Ramos (cell line): ENCODE measurements around the gene CITED1.

Experiments
- in situ Hi-C: fragments of 300-500 bp; cut with MboI; formaldehyde crosslinking; loops from one replicate; pipeline ENCODE4 v1.14.3; 2022; ENCODE audit warnings: low sequenced_read_pairs; ENCODE audit not compliant: unreplicated experiment

The CITED1 gene

GRCh38 chrX:72309297-72310071 lies 3.8 kb upstream of the CITED1 start:
- in situ Hi-C loops = no loop called here

DNA sequence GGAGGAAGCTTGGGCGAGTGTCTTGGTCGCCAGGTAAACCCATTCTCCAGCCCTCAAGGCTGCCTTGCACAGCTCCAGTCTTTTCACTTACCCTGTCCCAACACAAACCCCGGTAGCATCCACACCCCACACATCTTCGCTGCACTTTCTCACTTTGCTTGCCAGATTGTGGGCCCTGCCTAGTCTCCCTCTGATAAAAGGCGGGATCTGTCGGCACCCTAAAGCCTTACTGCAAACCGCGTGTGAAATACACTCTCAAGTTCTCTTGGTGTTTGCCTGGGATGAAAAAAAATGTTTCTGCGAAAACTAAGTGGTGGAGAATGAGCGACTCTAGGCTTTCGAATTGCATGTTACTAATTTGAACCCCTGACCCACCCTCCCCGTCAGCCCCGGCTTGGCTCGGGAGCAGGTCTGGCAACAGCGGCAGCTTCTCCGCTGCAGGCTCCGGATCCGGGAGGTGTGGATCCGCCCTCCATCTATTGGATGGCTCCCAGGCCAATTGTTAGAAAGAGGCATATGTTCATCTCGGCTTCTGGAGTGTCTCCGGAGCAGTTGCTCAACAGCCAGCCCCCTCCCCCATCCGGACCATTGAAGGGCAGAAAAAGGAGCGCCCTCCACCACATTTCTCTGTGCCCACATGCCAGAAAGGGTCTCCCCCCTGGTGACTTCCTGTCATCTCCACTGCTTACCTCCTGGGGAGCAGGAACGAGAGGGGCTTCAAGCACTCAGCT lies 3.0 kb upstream of the CITED1 start:
- in situ Hi-C loops = no loop called here

GRCh38 chrX:72308209-72308565 lies 2.5 kb upstream of the CITED1 start:
- in situ Hi-C loops = no loop called here

DNA sequence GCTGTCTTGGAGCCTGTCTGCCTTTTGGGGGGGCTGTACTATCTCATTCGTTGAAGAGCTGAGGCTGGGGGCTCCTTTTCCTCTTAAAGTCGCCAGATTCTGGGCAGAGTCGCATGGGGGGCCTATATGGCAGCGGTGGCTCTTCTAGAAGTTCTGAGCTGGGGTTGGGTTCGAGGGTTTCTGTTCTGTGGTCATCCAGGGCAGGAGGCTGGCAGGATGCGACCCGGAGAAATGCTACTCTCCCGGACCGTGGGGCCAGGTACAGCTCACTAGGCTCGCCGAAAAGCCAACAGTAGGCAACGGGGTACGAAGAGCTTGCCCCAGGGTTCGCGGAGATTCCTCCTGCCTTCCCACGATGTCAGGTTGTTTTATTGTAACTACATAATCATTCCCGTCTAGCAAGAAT lies 1.9 kb upstream of the CITED1 start:
- in situ Hi-C loops = no loop called here

DNA sequence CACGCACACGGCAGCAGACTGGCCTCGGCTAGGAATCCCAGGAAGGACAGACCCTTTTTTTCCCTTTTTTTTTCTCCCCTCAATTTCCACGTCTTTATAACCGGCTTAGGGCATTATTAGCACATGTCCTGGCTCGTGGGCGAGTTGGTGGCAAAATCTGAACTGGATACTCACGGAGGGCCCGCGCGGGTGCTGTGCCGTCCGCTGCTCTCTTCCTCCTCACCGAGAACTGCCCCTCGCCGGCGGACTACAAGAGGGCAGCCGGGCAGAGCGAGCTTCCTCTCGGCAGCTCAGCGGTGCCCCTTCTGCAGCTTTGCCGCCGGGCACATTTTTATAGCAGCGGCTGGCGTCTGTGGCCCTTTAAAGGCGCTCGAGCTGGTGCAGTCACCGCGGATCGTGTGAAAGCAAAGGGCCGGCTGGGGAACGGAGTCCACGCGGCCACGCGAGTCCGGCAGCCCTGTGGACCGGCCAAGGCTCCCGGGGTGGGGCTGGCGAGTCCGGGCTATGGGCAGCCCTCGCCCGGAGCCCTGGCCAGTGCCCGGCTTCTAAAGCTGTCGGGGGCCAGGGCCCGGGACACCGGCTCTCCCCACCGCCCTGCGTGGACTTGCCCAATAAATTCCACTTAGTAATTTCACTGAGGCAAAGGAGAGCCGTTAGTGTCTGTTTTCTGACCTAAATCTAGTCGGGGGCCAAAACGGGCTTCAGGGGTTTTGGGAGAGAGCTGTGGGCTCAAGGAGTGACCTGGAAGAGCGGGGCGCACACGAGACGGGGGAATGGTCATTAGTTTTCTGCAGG lies 1.3 kb upstream of the CITED1 start:
- in situ Hi-C loops = no loop called here

GRCh38 chrX:72306085-72306801 lies 529 bp upstream of the CITED1 start:
- in situ Hi-C loops = no loop called here

DNA sequence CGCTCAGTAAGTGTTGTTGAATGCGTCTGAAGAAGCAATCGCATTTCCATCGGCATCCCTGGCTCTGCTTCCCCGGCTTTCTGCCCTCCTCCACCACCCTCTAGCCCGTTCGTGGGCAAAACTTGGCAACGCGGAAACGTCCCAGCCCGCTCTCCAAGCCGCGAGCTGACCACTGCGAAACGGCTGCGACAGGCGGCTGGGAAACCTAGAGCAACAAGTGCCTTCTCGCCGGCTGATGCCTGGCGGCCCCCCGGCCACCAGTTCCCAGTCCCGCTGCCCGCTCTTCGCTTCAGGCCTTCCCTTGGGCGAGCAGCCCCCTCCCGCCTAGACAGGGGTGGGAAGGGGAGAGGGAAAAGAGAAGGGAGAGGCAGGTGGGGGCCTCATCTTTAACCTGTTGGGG lies 837 bp downstream of the CITED1 start:
- in situ Hi-C loops = no loop called here

GRCh38 chrX:72301781-72302180 lies 3.9 kb downstream of the CITED1 start:
- in situ Hi-C loops = no loop called here

DNA sequence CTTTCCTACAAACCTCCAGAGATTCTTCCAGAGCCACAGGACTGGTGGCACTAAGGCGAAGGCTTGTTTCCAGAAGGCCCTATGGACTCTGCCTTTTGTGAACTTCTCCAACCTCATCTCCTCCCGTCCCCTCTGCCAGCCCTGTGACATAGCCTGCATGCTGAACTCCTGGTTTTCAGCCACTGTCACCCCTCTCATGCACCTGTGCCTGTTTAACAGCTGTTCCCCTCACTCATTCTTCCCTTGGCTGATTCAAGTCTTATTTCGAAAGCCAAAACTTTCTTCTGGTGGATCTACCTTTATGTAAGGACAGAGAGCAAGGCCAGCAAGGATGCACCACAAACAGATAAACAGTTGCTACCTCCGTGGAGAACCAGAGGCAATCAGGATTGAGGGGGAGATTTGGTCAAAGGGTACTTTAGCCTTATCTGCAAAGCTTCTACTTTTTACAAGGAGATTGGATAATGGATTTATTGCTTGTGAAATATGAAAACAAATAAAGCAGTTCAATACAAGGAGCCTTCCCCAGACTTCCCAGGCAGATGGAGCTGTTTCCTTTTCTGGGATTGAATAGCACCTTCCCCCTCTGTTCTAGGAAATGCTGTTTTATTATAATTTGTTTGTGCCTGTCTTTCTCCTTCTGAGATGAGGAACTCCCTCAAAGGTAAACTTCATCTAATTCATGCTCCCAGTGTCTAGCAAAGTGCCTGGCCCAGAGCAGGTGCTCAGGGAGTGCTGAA lies 5.7 kb downstream of the CITED1 start:
- in situ Hi-C loops = no loop called here

DNA sequence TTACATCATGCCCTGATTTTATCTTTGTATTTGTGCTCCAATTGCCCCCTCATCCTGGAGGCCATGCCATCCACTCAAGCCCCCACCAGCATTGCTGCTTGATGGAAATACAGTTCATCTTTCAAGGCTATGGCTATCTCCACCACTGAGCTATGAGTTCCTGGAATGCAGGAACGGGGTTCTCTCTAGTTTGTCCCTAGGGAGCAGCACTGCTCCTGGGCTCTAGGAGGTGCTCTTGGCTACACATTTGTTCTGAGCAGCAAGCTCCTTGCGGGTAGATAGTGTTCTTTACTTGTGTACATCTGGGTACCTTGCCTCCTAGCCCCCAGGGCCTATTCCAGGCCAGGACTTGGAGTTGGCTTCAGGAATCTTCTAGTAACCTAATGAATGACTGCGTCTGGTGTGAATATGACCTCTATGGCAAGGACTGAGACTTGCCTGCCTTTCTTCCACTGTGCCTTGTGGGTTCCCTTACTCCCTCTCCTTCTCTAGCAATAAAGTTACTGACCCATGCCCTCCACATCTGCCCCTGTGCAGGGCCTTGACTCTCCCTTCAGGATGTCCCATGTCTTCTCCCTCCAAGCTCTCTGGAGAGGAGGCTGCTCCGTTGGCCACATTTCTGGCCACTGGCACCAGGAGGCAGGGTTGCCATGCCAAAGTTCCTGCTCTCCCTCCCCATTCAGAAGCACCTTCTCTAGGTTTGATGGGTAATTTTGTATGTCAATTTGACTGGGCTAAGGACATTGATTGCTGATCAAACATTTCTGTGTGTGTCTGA lies 7.6 kb downstream of the CITED1 start:
- in situ Hi-C loops = no loop called here

GRCh38 chrX:72296991-72297390 lies 8.7 kb downstream of the CITED1 start:
- in situ Hi-C loops = no loop called here

GRCh38 chrX:72295745-72296144 lies 10.0 kb downstream of the CITED1 start:
- in situ Hi-C loops = no loop called here

DNA sequence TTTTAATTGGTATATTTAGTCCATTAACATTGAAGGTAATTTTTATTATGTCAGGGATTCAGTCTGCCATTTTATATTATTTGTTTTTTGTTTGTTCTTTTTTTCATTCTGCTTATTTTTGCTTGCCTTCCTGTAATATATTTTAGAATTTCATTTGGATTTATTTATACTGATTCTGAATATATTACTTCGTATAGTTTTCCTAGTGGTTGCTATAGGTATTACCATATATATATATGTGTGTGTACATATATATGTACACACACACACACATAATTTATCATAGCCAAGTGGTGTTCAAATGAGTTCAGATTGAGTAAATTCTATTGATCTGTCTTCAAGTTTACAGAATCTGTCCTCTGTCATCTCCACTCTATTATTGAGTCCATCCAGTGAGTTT lies 11.2 kb downstream of the CITED1 start:
- in situ Hi-C loops = no loop called here

- in situ Hi-C loops = no loop called here
These were observed 23.4 kb downstream of the CITED1 start for GRCh38 chrX:72282302-72282701.

DNA sequence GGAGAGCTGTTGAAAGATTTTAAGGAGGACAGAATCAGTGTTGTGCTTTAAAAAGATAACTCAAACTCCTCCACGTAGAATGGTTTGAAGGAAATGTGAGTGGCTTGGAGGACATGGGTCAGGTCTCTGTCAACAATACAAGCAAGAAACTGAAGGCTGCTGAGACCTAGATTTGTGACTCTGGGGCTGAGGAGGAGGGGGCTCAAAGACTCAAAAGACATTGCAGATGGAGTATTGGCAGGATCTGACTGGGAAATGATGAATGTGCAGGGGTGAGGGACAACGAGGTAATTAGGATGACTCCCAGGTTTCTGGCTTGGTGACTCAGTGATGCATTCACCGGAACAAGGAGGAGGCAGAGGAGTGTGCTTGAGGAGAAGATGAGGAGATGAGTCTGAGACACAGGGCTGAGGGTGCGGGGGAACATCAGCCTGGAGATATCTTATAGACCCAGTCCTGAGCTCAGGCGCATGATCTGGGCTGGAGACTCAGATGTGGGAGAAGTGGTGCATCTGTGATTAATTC lies 25.3 kb downstream of the CITED1 start:
- in situ Hi-C loops = no loop called here

DNA sequence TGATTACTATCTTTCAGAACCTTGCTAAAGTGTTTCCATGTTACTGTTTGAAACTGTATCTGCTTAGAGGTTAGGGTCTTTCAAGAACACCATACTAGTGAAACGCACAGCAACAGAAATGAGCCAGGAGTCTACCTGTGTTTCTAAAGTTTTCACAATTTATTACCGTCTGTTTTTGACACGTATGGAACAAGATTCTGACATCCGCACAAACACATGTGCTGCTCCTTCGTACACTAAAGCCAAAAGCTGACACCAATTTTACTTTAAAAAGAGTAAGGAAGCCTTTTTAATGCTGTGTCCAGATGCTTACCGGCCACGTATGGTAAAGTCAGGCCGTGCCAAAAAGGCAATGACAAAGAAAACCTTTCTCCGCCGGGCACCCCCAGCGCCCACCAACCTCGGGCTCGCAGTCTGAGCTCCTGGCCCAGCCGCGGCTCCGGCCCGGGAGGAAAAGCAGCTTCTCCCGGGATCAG lies 29.2 kb downstream of the CITED1 start:
- in situ Hi-C loops = no loop called here

DNA sequence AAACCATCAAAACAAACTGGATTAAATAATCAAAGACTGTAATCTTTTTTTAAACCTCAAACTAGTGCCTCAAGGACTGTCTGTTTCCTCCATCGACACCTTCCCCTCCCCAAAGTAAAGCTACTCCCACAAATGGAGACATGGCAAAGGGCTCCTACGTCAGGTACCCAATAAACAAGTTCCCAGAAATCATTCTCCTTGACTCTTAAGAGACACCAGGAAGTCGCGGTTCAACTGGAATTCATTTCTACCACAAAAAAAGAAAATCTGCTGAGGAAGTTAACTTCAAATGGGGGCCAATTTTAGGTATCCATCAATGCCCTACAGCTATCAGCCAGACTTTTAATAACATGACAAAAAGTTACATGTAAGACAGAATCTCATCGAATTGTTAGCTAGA lies 31.2 kb downstream of the CITED1 start:
- in situ Hi-C loops = no loop called here

DNA sequence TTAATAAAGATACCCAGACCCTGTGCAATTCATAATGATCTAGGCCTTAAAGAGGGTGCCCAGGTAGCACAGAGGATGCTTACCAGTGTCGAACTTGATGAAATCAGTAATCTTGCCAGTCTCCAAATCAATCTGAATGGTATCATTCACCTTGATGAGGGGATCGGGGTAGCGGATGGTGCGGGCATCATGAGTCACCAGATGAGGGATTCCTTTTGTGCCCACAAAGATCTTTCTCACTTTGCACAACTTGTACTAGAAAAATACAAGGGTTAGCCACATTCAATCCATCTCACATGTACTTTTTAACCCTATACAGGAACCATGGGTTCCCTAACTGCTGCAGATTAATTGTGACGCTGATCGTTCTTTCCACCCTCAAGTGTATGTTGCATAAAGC lies 32.0 kb downstream of the CITED1 start:
- in situ Hi-C loops = no loop called here

DNA sequence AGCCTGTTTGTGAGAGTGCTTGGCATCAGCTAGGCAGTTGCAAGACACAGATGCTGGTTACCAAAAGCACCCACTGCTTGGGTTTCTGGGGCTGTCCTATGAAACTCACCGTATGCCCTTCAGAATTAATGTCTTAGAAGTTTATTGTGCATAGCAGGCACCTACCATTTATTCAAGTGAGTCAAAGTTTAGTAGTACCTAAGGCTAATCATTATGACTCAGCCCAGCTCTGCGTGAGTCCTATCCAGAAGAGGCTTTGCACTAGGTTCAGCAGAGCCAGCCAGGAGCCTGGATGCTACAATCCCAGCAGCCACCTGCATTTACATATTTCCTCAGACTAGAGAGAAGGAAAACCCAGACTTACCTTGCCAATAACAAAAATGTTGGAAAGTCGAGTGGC lies 32.8 kb downstream of the CITED1 start:
- in situ Hi-C loops = no loop called here
